GM12872 (cell line): ENCODE results near the gene THUMPD1.

Experiments used
- CTCF ChIP-seq: IDR thresholded peaks from 3 replicates; pipeline ENCODE4 v1.5.1; 2011; ENCODE audit warnings: low read depth, mild to moderate bottlenecking, low read length, moderate library complexity; ENCODE audit not compliant: insufficient read depth

Gene THUMPD1

GRCh38 chr16:20707461-20707860 lies 34.2 kb downstream of the THUMPD1 start:
- TF ChIP-seq CTCF, result no peak

- no peak for TF ChIP-seq CTCF
These were observed 37.3 kb downstream of the THUMPD1 start for GRCh38 chr16:20704281-20704680.

GRCh38 chr16:20696618-20697017 lies 45.0 kb downstream of the THUMPD1 start:
- no peak for TF ChIP-seq CTCF

GRCh38 chr16:20695024-20695423 lies 46.6 kb downstream of the THUMPD1 start:
- no peak for TF ChIP-seq CTCF

- no peak for TF ChIP-seq CTCF
These were observed 52.0 kb downstream of the THUMPD1 start for GRCh38 chr16:20689668-20690067.

- TF ChIP-seq CTCF, result no peak
These were observed 57.8 kb downstream of the THUMPD1 start for GRCh38 chr16:20683812-20684211.
